ELR (cell line): ENCODE results near the gene C2orf81.

Source experiments
- DNase-seq: peaks from one replicate; pipeline ENCODE4 v3.0.0-alpha.2; 2015; ENCODE audit warnings: low read depth

C2orf81 gene

DNA sequence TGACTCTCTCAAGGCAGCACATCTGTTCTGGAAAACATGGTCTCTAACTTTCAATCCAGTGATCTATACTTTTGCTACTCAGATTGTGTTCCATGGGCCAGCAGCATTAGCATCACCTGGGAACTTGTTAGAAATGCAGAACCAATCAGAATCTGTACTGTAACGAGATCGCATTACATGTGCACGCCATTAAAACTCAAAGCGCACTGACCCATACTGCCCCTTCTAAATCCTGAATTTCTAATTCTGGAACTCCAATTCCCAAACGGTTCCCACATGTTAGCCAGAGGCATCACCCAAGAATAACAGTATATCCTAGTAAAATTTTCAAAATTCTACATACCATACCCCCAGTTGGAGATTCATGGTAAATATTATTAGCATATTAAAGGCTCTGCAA lies 30.8 kb downstream of the C2orf81 start:
- no peak for DNase-seq

DNA sequence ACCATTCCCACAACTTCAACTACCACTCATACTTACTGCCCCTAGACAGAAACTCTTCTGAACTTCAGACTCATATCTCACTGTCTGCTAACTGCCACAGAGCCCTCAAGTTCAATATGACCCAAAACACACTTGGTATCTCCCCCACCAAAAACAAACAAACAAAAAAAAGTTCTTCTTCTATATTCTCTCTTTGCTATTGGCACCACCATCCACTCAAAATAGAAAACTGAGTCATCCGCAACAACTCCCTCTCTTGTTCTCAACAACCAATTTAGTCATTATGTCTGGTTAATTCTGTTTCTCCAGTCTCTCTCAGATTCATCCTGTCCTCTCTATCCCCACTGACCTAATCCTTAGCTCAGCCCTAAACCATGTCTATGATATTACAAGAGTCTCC lies 34.1 kb downstream of the C2orf81 start:
- peak; percentile 25 for DNase-seq

DNA sequence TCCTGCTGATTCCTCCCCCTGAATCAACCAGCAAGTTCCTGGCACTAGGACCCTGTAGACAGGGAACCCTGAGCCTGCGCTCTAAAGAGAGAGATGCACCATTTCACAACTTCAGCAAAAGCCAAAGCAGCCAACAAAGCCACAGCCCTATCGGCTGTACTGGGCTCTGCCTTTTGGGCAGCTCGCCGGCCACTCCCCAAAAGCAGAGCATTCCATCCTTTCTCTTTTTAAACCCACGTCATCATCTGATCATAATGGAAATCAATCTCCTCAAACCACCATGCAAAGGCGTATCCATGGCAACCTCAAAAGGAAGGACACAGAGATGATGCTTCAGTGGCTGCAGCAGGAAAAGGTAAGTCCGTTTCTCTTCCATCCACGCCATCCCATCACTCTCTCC lies 36.0 kb downstream of the C2orf81 start:
- DNase-seq: no peak

DNA sequence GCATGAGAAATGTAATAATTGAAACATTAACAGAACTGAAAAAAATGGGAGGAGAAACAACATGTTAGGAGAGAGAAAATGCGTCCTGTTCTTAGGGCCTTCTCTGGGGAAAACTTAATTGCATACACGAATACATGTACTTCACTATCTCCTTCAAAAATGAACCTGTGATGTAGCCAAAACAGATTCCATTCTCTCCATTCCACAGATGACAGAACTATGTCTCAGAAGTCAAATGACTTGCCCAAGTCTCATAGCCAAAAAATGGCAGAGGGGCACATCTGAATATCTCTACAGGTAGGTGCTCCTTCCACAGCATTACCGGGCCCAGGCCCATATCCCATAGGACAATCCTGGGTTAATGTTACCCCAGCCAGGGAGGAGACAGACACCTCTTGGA lies 37.4 kb downstream of the C2orf81 start:
- DNase-seq: no peak

DNA sequence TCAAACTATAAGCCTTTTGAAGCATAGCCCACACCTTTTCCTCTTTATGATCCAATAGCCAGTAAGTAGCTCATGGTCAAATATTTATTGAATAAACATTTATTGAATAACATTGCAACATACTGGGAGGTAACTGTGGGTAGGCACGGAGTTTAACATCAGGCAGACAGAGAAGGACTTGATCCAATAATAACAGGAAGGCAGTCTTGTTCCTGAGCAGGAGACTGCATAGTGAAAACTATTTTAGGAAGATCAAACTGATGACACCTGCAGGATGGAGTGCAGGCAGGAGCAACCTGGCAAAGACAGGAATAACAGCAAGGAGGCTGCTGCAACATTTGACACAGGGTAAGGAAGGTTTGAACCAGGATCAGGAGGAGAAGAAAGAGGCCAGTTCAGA lies 38.2 kb downstream of the C2orf81 start:
- DNase-seq: no peak

DNA sequence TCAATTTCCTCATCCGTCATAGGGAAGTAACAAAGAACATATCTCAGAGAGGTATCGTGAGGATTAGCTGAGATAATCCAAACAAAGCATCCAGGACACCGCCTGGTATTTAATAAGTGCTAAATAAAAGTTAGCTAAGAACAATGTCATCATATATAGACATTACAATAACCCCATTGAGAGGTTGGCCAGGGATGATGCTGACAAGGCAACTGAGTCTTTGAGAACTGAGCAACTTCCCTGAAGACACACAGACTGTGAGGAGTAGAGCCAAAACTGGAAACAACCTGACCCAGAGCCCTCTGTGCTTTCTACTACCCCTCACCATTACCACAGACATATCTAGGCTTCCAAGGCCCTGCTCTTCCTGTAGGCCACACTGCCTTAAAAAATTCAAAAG lies 39.7 kb downstream of the C2orf81 start:
- DNase-seq: no peak

DNA sequence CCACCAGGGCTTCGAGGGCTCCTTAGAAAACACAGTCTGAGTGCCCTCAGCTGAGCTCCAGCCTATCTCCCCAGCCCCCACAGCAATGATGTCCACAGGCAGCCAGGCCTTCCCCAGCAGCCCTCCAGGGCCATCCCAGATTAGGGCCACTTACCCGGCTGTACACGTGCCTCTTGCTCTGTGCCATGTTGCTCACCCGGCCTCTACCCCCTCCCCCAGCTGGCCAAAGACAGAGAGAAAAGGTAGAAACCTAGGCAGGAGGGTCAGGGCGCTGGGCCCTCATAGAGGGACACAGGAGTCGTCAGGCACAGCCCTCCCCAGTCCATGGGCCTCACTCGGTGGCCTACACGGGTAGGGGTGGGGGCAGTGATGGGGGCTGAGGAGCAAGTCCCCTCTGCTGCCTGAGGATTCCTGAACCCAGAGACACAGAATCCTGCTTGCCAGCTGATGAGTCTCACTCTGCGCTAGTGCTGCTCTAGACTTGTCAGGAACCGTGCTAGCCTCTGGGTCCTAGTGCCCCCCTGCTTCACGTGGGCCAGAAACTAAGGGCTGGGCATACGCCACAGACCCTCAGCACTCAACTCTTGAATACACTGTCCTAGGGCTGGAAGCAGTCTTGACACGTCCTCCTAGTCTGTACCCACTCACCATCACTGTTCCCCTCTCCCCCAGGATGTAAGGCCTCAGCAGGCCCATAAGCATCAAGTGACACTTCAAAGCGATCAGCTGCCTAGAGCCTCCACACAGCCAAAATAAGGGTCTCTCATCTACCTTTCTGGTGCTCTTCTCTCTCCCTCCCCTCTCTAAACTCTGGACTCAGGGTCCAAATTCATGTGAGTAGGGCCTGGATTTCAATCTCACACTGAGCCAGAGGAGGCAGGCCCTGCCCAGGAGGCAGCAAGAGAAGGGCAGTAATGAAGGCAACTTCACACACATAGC lies 41.3 kb downstream of the C2orf81 start, which contains the start of gene DCTN1:
Gene DCTN1, minus strand, starts transcription at position 461 of the 939 bp plus-strand sequence. Its CDS starts 274 bp downstream, at position 187.
- peak; percentile 72 for DNase-seq

DNA sequence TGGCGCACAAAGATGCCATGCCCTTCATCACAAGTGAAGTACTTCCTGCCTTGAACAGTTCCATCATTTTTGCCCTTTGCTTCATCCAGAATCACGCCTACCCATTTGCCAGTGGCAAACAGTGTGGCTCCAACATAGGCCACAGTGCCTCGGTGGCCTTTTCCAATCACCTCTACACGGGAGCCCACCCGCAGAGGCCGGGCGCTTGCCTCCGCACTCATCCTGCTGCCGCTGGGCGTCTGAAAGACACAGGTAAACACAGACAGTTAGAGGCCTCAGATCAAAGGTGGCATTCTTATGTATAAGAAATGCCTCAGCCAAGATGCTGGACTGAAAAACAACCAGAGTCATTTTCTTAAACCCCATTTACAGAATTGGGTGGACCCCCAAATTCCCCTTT lies 43.4 kb downstream of the C2orf81 start:
- DNase-seq: no peak

DNA sequence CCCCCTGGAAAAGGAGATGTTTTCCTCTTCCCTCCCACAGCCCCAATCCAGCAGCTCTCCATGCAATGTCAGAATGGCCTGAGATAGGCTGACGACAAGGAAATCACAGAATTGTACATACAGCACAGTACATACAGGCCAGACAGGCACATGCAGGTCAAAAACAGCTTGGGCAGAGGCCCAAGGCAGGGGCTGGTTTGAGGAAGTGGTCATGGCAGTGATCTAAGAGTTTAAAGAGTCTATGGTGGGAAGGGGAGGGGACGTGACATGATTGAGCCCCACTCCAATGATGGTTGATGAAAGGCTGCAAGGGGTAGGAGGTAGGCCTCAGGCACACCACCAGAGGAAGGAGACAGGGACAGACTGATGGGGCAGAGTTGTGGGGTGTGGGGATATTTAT lies 45.6 kb downstream of the C2orf81 start:
- DNase-seq: no peak

DNA sequence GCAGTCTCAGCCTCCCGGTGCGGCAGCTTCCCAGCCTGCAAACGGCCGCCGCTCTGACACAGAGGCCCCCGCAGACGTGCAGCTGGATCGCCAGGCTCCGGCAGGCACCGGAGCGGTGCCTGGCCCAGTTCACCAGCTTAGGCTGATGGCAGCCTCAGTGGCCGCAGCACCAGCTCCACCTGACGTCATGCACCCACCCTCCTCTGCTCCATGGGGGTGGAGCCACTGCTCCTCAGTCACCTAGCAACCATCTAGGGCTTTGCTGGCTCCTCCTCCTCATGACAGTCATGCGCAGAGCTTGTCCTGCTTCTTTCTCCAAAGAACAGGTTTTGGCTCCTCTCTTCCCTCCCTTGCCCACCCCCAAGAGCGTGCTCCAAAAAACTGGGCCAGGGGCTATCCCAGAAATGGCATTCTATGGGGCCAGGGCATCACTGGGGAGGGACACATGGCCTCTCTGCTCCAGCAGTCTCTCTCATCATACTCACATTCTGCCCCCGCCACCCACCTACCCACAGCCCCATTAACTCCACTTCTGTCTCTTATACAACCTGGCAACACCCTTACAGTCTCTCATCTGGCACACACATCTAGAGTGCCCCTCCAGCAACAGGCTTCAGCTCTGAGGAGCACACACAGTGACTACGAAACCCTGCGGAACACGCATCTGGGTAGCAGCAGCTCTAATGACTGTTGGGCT lies 46.8 kb downstream of the C2orf81 start:
- DNase-seq: peak; percentile 75

DNA sequence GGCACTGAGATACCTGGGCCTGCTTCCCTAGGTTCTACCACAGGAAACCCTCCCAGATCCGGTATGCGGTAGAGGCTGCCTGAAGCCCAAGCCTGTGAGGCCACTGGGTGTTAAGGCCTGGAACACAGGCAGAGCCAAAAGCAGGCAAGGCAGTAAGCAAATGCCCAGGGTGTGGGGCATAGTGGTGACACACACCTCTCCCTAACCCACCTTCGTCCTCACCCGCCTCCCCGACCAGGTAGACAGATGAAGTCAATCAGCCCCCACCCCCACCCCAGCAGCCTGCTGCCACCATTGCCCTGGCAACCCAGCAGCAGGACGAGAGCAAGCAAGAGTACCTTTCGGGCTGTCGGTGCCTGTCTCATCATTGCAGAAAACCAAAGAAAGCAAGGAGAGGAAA lies 47.4 kb downstream of the C2orf81 start:
- no peak for DNase-seq

DNA sequence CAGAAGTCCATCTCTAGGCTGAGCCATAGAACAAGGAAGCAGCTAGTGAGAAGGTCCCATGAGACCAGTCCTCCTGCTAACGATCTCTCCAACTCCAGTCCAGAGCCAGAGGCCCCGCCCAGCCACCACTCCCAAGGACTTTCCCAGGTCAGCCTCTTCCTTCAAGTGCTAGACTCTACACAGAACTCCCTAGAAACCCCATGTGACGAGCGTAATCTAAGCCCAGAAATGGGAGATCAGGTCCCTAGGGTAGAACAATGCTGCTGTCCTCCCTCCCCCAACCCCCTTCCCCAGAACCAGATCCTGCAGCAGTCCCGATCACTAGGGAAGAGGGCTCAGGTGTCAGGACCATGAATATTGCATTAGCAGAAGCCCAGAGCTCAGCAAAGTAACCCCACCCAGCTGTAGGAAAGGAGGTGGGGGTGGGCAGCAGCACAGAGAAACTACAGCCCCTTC lies 48.2 kb downstream of the C2orf81 start:
- no peak for DNase-seq

DNA sequence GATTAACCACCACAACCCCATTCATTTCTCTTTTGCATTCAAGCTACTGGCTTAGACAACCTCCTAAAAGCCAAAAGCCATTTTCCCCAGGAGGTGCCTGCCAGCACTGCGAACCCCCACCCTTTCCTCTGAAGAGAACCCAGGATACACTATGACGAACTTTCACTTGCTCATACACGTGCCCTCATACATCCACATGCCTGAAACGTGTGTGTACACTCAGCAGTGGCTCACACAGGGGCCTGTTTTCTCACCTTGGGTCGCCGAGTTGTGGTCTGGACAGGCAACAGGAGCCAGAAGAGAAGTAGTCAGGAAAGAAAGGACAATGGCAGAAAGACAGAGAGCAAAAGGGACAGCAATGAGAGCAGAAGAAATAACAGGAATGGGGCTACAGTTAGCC lies 48.7 kb downstream of the C2orf81 start:
- no peak for DNase-seq

DNA sequence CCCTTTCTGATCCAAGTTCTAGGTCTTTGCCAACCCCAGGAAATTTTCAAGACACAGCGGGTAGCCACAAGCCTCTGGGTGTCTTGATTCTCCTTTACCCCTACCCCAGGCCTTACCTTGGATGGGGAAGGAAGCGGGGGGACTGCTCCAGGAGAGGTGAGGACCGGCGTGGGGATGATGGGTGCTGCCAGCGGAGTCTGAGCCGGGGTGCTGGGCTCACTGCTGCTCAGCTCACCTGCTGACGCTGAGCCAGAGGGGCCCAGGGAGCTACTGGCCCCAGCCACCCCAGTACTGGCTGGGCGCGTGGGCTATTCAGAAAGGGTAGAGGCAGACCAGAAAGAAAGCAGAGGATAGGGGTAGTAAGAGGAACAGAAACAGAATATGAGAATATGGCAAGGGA lies 50.0 kb downstream of the C2orf81 start:
- no peak for DNase-seq

DNA sequence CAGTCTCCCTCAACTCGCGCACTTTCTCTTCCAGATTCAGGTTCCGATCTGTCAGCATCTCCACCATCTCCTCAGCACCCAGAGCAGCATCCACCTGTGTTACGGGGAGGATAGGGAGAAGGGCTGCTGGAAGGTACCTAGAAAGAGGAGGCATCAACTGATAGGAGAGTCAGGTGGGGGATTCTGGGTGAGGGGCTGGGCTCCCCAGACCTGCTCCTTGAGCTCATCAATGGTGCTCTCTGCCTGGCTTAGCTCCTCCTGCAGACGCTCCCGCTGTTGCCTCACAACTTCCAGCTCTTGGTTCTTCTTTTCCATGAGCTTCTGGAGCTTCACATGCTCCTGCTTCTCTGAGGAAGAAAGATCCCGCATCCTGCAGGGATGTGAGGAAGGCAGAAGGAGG lies 51.4 kb downstream of the C2orf81 start:
- DNase-seq: no peak

DNA sequence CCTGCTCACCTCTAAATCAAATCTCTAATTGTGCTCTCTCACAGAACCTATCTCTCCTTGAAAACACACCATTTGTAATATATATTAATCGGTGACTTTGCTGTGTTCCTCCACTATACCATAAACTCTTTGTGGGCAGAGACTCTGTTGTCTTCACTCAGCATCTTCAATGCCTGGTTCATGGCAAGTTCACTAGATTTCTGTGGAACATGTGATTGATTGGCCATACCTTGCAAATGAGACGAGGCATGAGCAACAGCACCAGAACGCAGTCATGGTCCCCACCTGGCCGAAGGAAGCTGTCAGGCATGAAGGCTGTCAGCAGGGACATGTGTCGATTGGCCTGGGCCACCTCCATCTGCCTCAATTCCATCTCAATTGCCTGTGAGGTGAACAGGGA lies 52.9 kb downstream of the C2orf81 start:
- DNase-seq: no peak

DNA sequence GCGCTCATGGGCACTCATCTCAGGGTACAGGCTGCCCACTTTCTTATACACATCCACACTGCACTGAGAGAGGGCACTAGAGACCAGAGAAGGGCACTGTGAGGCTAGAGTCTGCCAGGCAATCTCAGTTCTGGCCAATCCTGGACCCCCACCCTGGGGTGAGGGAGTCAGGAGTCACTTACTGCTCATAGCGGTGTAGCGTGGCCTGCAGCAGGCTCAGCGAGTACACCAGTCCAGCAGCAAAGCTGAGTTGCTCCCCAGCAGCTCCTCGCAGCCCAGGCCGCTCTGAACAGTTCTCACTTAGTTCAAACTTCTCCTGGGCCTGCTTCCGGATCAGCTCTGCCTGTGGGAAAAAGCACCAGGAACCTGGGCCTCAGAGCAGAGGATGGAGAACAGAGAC lies 53.6 kb downstream of the C2orf81 start:
- DNase-seq: no peak

DNA sequence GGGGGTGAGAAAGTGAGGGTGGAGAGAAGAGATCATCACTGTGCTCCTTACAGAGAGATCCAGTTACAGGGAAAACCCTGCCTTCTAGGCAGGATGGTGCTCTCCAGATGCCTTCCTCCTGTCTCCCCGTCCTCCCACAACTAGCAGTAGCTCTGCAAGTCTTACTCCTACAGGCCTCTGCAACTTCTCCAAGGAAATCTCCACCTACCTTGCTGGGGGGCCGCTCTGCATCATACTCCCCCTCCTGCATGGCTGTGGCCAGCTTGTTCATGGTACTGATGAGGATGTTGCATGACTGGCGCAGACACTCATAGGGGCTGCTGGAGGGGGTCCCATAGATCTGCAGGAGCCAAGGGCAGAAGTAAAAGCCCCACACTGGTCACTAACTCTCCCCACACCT lies 55.4 kb downstream of the C2orf81 start:
- no peak for DNase-seq

DNA sequence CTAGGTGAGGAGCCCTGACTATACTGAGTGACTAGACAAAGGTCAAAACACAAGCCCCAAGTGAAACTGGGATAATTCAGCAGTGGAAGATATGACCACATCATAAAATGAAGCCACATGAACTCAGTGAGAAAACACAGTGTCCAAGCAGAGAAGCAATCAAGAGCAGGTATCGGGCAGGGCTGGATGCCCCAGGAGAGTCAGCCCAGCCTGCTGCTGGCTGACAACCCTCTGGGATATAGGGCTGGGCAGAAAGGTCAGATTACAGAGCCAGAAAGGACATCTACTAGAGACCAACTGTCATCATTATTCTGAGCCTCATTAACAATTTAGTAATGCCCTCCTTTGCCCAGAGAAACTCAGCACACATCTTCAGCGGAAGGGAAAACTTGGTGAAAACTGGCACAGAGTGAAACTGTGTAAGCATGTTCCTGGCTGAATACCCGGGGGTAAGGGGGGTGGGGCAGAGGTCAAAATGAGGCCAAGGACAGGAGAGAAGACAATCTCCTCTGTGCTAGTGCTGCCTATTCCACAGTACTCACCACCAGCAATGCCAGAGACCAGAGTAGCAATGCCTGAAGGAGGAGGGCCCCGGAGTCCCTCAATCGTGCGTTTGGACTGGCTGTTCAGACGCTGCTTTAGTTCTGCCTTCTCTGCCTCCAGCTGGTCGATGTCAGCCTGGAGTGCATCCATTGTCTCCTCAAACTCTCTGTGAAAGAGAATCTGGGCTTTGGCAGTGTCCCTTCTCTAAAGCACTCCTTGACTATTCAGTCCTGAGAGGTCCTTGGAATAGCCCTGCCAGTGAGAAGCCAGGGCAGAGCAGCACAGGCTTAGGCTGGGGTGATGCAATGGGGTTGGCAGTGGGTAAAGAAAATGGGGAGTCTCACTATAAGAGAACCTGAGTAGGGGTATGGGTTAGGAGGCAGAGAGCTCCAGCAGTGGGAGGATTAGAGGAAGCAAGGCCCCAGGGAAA lies 56.6 kb downstream of the C2orf81 start:
- DNase-seq: no peak
